PC-3 (cell line): ENCODE measurements around the gene PTGES.

Experiments used
- CTCF ChIP-seq: fragments of 300-600 bp; sonication (generic); conservative IDR thresholded peaks from 2 replicates; pipeline ENCODE4 v1.5.1; 2017; ENCODE audit warnings: antibody characterized with exemption, low read depth, mild to moderate bottlenecking, low read length
- EZH2 ChIP-seq: fragments of 300-600 bp; sonication (generic); IDR thresholded peaks from one replicate; pipeline ENCODE4 v1.6.1; 2017; ENCODE audit warnings: antibody characterized with exemption, mild to moderate bottlenecking, low read length; ENCODE audit not compliant: unreplicated experiment
- EZH2phosphoT487 ChIP-seq: fragments of 300-600 bp; sonication (generic); IDR thresholded peaks from 2 replicates; pipeline ENCODE4 v1.6.1; 2018; ENCODE audit warnings: mild to moderate bottlenecking, antibody characterized with exemption, low read length, borderline replicate concordance

DNA sequence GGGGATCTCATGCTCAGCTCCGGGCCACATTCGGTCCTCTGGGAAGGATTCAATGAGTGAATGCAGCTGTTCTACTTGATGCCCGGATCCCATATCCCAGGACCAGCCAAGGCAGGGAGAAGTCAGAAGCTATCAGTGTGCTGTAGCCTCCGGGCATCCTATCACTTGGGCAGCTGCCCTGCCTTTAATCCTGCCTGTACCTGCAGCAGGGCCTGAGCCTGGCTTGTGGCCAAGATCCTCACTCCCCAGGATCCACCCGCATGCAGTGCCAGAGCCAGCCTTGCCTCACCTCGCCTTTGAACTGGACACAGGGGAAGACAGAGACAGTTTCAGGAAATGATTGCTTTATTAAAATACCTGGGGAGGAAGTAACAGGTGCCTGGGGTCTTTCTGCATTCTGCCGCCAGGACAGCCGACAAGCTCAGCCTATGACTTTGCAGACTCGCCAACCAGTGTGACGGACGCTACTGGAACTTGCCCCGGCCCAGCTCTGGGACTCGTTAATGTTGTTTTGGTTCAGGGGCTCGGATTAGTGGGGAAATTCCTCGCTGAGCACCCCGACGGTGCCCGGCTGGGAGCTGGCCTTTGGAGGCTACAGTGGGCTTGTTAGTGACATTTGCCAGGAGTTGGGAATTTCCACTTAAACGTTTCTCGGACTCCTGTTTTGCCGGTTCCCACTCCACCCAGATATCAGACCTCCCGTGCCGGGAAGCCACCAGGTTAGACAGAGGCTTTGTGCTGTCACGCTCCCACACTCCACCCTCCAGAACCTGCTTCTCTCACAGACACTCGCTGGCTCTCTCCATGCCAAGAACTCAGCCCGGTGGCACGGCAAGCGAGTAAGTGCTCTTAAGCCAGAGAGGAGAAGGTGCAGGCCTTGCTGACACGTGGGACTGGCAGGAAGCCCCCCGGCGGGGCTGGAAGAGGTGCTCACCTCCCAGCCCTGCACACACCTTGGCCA, 721 bp downstream of the PTGES start:
- TF ChIP-seq CTCF = no peak
- no peak for TF ChIP-seq EZH2
- no peak for TF ChIP-seq EZH2phosphoT487
